NT2/D1 (cell line): Measurements from ENCODE around the gene GSS.

Experiments
- DNase-seq: peaks from one replicate; pipeline ENCODE4 v3.0.0-alpha.2; 2011; ENCODE audit warnings: low read depth, low spot score
- H3K27me3 ChIP-seq: 2 replicates; pipeline ENCODE4 v1.6.0; 2011; ENCODE audit warnings: mild to moderate bottlenecking; ENCODE audit not compliant: insufficient read length, insufficient read depth
- H3K36me3 ChIP-seq: 2 replicates; pipeline ENCODE4 v1.6.1; 2011; ENCODE audit warnings: mild to moderate bottlenecking, low read length, mixed read lengths; ENCODE audit not compliant: insufficient read depth, insufficient read length
- H3K4me1 ChIP-seq: 2 replicates; pipeline ENCODE4 v1.5.1; 2011; ENCODE audit not compliant: insufficient read depth, insufficient read length
- H3K4me3 ChIP-seq: 2 replicates; pipeline ENCODE4 v1.5.1; 2011; ENCODE audit warnings: low read depth; ENCODE audit not compliant: insufficient read length
- H3K9ac ChIP-seq: 2 replicates; pipeline ENCODE4 v1.6.0; 2011; ENCODE audit warnings: low read depth; ENCODE audit not compliant: insufficient read length
- H3K9me3 ChIP-seq: 2 replicates; pipeline ENCODE4 v1.5.1; 2011; ENCODE audit warnings: mild to moderate bottlenecking, low read length; ENCODE audit not compliant: insufficient read depth
- SUZ12 ChIP-seq: IDR thresholded peaks from 2 replicates; pipeline ENCODE4 v1.6.1; 2011; ENCODE audit not compliant: insufficient read length, insufficient read depth; ENCODE audit errors: extremely low read depth
- YY1 ChIP-seq: IDR thresholded peaks from 2 replicates; pipeline ENCODE4 v1.6.1; 2011; ENCODE audit not compliant: insufficient read length, insufficient read depth
- ZNF274 ChIP-seq: IDR thresholded peaks from 2 replicates; pipeline ENCODE4 v1.6.1; 2011; ENCODE audit warnings: mild to moderate bottlenecking, low read depth, low read length

GSS gene

DNA sequence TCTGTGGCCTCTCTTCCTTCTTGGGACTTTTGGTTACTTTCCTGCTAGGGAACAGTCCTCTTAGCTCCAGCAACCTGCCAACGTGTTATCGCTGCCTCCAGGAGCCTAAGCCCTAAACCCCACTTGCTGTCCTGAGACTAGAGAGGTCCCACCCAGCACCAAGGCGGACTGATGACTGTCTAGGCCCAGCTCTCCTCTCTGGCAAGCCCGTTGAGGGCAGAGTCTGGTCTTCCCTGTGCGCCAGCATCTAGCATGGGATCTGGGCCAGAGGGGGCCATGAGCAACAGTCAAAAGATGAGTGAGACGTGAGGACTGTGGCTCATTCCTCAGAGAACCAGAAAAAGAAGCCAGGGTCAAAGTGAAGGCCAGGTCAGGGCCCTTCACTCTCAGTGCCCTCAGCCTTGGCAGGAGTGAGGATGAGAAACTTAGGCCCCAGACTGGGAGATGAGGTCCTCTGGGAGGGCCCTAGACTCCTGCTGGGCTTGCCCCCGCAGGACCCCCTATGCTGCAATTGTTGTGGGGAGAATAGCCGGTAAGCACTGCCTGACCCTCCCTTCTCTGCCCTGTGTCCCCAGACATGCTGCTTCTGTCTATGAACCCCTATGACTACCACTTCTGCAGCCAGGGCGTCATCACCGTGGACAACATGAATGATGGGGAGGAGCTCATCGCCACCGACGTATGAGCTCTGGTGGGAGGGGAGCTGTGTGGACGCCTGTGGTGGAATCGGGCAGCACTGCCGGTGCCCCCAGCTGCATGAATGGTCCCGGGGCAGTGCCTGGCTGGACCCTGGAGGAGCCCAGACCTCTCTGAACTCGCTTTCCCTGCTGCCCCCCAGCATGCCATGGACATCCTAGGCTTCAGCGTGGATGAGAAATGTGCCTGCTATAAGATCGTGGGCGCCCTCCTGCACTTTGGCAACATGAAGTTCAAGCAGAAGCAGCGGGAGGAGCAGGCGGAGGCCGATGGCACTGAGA is 31.0 kb upstream of the GSS start:
- no peak for TF ChIP-seq SUZ12
- Histone ChIP-seq H3K27me3 (peaks cover 41% of the 10 kb centered on the region), H3K9ac (no peak overlapping the region), H3K4me1 (peaks cover 27% of the 10 kb centered on the region), H3K4me3 (no peak overlapping the region), H3K36me3 (peaks cover 18% of the 10 kb centered on the region), H3K9me3 (no peaks in the 10 kb centered on the region)
- no peak for DNase-seq

DNA sequence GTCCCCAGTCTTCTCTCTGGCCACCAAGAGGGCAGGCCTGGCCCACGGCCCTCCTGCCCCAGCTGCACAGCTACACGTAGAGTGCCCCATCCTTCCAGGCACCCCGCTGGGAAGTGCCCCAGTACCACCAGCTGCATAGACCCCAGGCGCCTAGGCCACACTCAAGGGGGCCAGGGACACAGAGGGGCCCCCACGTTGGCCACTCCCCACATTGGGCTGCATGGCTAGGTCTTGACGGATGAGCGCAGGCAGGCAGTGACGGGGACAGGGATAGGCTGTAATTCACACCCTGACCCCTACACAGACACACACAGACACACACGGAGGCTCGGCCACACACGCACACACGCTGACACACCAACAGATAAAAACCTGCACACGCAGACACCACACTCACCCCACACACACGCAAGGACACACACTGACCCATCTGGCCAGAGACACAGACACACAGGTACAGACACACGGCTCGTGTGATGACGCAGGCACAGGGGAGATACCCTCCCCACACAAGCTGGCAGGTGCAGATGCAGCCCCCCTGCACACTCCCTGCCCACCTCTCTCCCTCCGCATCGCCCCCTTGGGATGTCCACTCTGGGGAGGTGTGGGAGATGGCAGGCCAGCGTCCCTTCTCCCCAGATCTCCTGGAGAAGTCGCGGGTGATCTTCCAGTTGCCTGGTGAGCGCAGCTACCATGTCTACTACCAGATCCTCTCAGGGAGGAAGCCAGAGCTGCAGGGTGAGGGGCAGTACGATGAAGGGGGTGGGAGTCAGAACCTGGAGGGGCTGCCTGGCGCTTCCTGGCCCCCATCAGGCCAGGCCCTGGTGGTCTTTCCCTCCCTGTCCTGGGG is 30.1 kb upstream of the GSS start:
- DNase-seq: no peak
- Histone ChIP-seq H3K4me1 (peaks cover 31% of the 10 kb centered on the region), H3K9ac (peak overlapping the region; percentile 18), H3K9me3 (no peaks in the 10 kb centered on the region), H3K27me3 (peaks cover 41% of the 10 kb centered on the region), H3K36me3 (peaks cover 12% of the 10 kb centered on the region), H3K4me3 (no peak overlapping the region)
- no peak for TF ChIP-seq ZNF274
- no peak for TF ChIP-seq YY1
- no peak for TF ChIP-seq SUZ12

DNA sequence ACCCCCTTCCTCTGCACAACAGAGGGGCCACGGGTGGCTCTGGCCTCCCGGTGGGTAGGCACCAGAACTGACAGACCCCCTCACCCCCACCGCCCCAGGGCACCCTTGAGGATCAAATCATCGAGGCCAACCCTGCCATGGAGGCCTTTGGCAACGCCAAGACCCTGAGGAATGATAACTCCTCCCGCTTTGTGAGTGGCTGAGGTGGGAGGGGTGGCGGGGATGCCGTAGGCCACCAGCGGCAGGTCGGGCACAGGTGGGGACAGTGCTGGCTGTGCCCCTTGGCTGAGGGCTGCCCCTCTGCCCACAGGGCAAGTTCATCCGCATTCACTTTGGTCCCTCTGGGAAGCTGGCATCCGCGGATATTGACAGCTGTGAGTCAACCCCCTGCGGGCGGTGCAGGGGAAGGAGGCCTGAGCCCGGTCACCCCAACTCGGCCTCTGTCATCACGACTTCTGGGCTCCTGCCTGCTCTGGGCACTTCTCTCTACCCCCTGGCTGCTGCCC is 29.2 kb upstream of the GSS start:
- Histone ChIP-seq H3K27me3 (peaks cover 41% of the 10 kb centered on the region), H3K4me3 (no peak overlapping the region), H3K36me3 (peaks cover 8% of the 10 kb centered on the region), H3K9me3 (no peaks in the 10 kb centered on the region), H3K4me1 (peaks cover 30% of the 10 kb centered on the region), H3K9ac (peak overlapping the region; percentile 18)
- DNase-seq: no peak
- TF ChIP-seq YY1 (no peak), SUZ12 (no peak), ZNF274 (no peak)

DNA sequence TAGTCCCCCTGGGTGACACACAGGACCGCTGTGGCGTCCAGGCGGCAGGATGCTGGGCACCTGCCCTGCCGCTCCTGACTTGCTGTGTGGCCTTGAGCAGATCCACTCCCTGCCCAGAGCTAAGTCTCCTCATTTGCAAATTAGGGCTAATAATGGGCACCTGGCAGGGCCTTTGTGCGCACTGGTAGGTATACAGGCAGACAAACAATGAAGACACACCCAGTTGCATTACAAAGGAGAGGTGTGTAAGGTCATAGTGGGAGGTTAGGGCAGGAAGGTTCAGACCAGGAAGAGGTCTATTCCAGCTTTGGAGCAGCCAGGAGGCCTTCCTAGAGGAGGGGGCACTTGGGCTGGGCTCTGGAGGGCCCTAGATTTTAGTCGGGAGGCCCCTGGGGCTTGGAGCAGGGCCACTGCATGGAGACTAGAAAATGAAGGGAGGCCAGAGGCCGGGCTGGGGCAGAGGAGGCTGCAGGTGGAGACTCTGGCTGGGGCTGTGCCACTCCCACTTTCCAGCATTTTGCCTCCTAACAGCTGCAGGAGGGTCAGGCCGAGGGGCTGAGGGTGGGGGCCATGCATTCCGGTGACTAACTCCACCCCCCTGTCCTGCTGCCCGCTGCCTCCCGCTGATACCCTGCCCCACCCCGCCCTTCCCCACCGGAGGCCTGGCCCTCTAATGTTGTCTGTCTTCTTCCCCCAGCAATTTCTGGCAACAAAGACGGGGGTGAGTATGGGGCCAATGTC is 28.6 kb upstream of the GSS start:
- Histone ChIP-seq H3K4me1 (peaks cover 30% of the 10 kb centered on the region), H3K9ac (no peak overlapping the region), H3K27me3 (peaks cover 44% of the 10 kb centered on the region), H3K36me3 (peaks cover 1% of the 10 kb centered on the region), H3K4me3 (no peak overlapping the region), H3K9me3 (no peaks in the 10 kb centered on the region)
- TF ChIP-seq SUZ12 (no peak), ZNF274 (no peak), YY1 (no peak)
- DNase-seq: peak; percentile 42

DNA sequence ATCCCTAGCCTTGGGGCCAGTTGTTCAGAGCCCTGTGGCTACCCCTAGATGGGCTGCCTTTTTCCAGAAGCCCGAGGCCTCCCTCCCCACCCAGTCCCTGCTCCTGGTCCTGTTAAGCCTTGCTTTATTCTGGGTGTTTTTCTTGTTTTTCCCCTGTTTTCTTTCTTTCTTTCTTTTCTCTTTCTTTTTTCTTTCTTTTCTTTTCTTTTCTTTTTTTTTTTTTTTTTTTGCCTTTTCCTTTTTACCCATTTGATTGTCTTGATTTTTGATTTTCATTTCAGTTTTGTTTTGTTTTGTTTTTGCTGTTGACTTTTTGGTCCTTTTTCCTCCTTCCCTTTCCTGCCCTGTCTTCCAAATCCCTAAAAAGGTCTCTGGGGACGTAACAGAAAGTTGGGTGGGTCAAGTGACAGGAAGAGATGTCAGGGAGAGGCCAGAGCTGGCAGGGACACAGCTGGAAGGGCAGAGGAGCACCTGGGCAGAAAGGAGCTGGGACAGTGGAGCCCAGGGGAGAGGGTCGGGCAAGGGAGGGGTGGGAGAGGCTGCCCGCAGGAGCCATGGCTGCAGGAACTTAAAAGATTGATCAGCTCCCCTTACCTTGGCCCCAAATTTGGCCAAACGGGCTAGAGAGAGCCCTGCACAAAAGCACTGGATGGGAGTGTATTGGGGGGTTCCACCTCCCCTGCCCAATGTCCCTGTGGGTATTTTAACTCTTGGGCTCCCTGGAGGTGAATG is 27.6 kb upstream of the GSS start:
- H3K9ac ChIP-seq: no peak overlapping the region
- TF ChIP-seq YY1 (no peak), SUZ12 (no peak), ZNF274 (no peak)
- H3K36me3 ChIP-seq: no peaks in the 10 kb centered on the region
- H3K4me1 ChIP-seq: peaks cover 30% of the 10 kb centered on the region
- H3K4me3 ChIP-seq: no peak overlapping the region
- DNase-seq: no peak
- H3K9me3 ChIP-seq: no peaks in the 10 kb centered on the region
- H3K27me3 ChIP-seq: peaks cover 45% of the 10 kb centered on the region

DNA sequence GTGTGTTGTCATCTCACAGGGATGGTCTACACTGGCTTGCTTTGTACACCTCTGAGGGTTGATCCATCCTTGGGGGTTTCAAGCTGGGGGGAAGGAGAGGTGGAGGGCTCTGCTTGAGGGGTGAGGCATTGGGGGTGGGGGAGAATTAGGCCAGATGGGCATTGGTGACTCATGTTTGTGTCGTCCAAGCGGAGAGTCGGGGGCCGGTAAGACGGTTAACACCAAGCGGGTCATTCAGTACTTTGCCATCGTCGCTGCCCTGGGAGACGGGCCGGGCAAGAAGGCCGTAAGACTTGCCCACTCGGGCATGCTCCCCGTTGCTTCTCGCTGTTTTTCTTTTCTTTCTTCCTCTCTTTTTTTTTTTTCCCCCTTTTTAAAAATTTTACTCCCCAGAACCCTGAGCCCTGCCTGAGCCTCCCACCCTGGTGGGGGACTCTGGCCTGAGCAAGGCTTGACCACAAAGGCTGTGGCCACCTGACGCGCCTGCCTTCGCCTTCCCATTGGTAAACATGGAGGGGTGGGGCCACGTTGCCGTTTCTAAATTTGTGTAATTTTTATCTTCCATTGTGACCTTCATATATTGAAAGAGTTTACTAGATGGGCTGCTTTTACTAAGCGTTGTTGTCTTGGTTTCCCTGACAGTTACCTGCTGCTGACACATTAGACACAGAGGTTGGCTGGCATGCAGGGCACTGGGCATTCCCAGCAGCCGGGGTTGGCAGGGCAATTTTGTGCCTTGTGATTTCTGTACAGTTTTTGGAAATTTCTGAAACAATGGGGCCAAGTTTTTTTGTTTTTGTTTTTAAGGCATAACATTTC is 26.9 kb upstream of the GSS start:
- H3K36me3 ChIP-seq: no peaks in the 10 kb centered on the region
- TF ChIP-seq ZNF274: no peak
- TF ChIP-seq SUZ12: no peak
- no peak for TF ChIP-seq YY1
- no peak overlapping the region for H3K9ac ChIP-seq
- H3K27me3 ChIP-seq: peaks cover 44% of the 10 kb centered on the region
- H3K4me1 ChIP-seq: peaks cover 36% of the 10 kb centered on the region
- H3K9me3 ChIP-seq: no peaks in the 10 kb centered on the region
- DNase-seq: no peak
- no peak overlapping the region for H3K4me3 ChIP-seq
